Effector memory CD4-positive, alpha-beta T cell (primary cell): ENCODE data around the gene ABR.

Experiments
- DNase-seq, 3 donors: peaks; one replicate each; pipeline ENCODE4 v3.0.0-alpha.2; 2020
- H3K27ac ChIP-seq: 2 replicates; pipeline ENCODE4 v1.7.0; 2013; ENCODE audit warnings: mild to moderate bottlenecking, low read length, moderate library complexity; ENCODE audit not compliant: insufficient read depth, poor library complexity, severe bottlenecking
- H3K27me3 ChIP-seq: replicated peaks from 2 replicates; pipeline ENCODE4 v1.7.0; 2013; ENCODE audit warnings: mild to moderate bottlenecking, low read length; ENCODE audit not compliant: insufficient read depth, control insufficient read depth, poor library complexity, severe bottlenecking
- H3K36me3 ChIP-seq: 2 replicates; pipeline ENCODE4 v1.7.0; 2013; ENCODE audit warnings: mild to moderate bottlenecking, low read length, moderate library complexity; ENCODE audit not compliant: control insufficient read depth, insufficient read depth
- H3K4me1 ChIP-seq: 2 replicates; pipeline ENCODE4 v1.7.0; 2013; ENCODE audit warnings: low read length, mild to moderate bottlenecking; ENCODE audit not compliant: control insufficient read depth, insufficient read depth, poor library complexity, severe bottlenecking
- H3K4me3 ChIP-seq: 2 replicates; pipeline ENCODE4 v1.7.0; 2013; ENCODE audit warnings: low read length, low read depth, mild to moderate bottlenecking; ENCODE audit not compliant: insufficient read depth, poor library complexity, severe bottlenecking
- H3K9me3 ChIP-seq: 2 replicates; pipeline ENCODE4 v1.7.0; 2013; ENCODE audit warnings: mild to moderate bottlenecking, low read length, moderate library complexity; ENCODE audit not compliant: control insufficient read depth

Gene ABR

DNA sequence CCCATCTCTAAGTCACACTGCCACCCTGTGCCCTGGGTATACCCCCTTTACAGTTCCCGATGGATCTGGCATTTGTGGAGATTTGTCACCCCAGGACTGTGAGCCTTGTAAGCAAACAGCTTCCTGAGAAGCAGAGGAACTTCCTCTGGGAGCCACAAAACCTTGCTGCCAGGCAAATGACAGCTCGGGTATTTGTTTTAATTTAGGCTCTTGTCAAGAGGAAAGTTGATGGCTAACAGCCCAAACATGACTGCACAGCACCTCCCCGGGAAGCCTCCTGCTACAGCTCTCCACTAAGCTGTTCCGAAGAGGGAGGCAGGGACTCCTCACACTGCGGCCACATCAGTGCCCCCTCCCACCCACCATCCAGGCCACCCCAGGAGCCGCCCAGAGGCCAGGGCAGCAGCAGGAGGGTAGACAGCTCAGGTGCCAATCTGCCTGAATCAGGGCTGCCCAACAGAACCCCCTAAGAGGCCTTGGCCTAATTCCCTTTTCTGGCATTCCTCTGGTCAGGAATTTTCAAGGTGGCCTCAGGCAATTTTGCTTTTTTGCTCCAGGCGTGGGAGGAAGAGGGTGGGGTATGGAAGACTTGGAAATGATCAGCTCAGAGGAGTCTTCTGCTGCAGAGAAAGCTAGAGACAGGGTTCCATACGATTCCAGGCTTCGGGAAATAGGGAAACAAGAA lies 2.6 kb downstream of the ABR start:
- no peak for DNase-seq
- H3K27me3 ChIP-seq, result no peaks in the 10 kb centered on the region

DNA sequence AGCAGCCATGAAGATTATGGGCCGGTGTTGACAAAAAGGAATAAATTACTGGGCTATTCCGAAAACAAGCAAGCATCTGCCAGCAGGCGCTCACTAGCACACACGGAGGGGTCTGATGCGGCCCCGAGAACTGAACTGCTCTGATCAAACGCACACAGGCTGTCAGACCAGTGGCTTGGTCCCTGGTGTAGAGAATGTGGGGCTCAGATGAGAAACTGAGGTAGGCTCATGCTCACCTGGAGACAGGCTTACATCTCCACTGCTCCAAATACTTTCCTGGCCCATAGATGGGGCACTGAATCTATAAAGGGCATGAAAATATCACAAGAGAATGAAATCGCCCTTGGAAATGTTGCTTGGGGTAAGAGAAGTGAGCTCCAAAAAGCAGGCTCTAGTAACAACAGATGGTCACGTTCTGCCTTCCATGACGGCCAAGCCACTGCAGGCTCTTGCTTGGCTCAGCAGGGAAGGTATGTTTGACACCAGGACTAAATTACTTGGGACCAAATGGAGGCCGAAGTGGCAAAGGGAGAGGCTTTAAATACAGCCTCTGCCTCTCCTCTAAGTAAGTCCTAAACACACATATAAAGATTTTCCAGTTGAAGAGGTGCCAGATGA lies 5.4 kb downstream of the ABR start:
- H3K9me3 ChIP-seq, result no peaks in the 10 kb centered on the region
- peaks cover 6% of the 10 kb centered on the region for H3K4me1 ChIP-seq
- no peak for DNase-seq
- H3K4me3 ChIP-seq, result no peak overlapping the region
- no peak overlapping the region for H3K27ac ChIP-seq
- H3K36me3 ChIP-seq, result no peaks in the 10 kb centered on the region
- no peaks in the 10 kb centered on the region for H3K27me3 ChIP-seq

More for the DNA sequence above, 2.6 kb downstream of the ABR start:
- Histone ChIP-seq H3K27ac (no peak overlapping the region), H3K36me3 (no peaks in the 10 kb centered on the region), H3K4me1 (peaks cover 6% of the 10 kb centered on the region), H3K4me3 (no peak overlapping the region), H3K9me3 (no peaks in the 10 kb centered on the region)

DNA sequence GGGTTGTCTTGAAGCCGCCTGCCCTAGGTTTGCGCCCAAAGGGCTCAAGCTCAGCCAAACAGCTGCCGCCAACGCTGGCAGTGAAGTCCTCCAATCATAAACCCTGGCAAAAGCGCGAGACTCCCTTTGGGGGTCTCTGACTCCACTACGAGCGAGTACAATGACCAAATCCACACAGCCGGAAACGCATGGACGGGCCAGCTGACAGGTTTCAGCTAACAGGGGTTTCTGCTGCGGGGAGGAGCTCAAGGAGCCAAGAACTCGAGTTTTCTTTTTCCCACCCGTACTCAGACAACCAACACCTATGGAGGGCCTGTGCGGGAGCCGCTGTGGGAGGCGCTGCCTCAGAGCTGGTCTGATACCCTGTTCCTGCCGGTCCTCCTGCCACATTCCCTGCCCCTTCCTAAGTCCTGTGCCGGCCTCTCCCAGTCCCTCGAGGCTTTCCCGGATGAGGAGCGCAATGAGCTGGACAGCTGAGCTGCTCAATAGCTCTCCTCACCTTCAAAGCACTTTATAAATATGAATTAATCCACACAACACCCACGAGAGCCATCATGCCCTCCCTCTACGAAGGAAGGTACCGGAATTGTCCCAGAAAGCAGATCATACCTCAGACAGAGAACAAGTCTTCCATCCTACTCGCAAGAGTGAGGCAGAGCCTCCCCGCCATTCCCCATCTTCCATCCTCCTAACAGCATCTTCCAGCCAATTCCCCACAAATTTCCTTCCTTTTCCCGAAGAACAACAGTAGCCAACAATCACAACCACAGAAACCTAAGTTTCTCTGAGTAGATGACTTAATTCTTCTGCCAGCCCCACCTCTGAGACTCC lies 6.1 kb downstream of the ABR start:
- Histone ChIP-seq H3K36me3 (no peaks in the 10 kb centered on the region), H3K27me3 (no peaks in the 10 kb centered on the region), H3K9me3 (no peaks in the 10 kb centered on the region), H3K4me3 (no peak overlapping the region), H3K4me1 (peaks cover 3% of the 10 kb centered on the region), H3K27ac (no peak overlapping the region)
- no peak for DNase-seq

DNA sequence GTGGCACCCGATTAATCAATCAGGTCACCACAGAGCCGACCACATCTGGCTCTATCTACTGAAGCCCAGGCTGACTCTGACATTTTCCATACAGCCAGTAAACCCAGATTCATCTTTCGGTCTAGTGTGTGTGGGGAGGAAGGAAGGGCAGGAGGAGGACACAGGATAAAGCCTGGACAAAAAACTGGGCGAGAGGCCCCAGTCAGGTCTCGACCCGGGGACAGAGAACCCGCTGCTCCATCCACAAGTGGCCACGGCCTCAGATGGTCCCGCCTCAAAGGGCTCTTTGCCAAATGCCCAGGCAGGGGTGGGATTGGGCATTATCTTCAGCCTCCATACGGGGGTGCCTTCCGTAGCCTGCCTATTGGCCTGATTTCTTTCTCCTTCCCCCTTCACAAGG lies 7.8 kb downstream of the ABR start:
- Histone ChIP-seq H3K27ac (no peak overlapping the region), H3K4me3 (no peak overlapping the region), H3K27me3 (no peaks in the 10 kb centered on the region), H3K9me3 (no peaks in the 10 kb centered on the region), H3K36me3 (no peaks in the 10 kb centered on the region), H3K4me1 (no peaks in the 10 kb centered on the region)
- DNase-seq, result no peak

DNA sequence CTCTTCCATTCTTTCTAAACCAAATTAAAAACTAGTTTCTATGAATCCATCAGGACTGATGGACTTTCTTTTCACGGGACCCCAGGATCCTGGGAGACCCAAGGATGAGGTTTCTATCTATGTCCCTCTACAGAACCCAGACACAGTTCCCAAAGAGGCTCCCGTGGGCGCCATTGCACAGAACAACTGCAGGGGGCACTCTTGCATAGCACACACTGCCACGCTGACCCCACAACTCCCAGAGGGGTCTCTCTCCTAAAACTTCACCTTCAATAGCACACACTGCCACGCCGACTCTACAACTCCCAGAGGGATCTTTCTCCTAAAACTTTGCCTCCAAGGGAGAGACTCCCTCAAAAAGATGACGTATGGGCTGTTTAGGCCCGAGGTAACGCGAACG lies 9.0 kb downstream of the ABR start:
- Histone ChIP-seq H3K36me3 (no peaks in the 10 kb centered on the region), H3K4me1 (no peaks in the 10 kb centered on the region), H3K4me3 (no peak overlapping the region), H3K27me3 (no peaks in the 10 kb centered on the region), H3K9me3 (no peaks in the 10 kb centered on the region), H3K27ac (no peak overlapping the region)
- DNase-seq, result no peak

DNA sequence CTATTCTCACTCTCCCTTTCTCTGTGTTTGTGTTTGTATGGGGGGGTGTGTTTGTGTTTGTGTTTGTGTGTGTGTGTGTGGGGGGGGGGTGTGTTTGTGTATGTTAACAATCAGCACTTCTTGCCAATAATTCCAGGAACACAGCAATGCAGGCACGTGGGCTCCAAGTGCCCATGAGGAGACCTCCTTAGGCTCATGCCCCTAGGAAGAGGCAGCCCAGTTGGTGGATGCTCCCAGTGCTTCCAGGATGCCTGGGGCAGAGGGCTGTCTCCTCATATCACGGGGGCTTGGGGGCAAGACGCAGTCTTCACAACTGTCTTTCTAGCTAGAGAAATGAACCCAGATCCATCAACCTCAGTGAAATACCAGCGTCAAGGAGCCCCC lies 9.9 kb downstream of the ABR start:
- no peak overlapping the region for H3K4me3 ChIP-seq
- H3K36me3 ChIP-seq, result no peaks in the 10 kb centered on the region
- H3K27me3 ChIP-seq, result no peaks in the 10 kb centered on the region
- H3K9me3 ChIP-seq, result no peaks in the 10 kb centered on the region
- no peak for DNase-seq
- no peaks in the 10 kb centered on the region for H3K4me1 ChIP-seq
- H3K27ac ChIP-seq, result no peak overlapping the region

DNA sequence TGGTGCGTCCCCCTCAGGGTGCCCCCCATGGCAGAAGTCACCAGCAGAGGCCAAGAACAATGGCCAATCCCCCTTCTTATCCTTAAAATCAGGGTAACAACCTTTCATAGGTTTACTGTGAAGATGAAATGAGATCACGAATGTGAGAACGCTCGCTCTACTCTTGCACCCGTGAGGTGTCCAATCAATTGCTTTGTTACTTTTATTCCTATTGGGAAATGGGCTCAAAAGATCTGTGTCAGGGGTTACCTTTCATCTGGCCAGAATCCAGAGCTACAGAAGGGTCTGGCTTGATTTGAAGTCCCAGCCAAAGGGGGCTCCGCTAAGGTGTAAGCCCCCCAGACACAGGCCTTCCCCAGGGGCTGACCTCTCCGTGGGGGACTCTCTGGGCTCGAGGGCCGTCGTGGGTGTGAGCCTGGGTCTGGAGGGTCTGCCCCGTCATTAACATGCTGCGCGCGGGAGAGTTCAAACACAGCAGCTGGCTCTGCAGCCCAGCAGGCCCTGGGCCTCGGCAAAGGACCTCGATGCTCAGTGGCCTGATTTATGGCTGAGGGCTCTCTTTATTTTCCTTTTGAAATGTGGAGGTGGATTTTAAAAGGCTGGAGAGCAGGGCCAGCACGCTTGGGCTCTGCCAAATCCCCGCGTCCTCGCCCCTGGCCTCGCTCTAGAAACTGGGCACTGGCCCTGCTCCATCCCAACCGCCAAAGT lies 10.4 kb downstream of the ABR start:
- no peak for DNase-seq
- no peaks in the 10 kb centered on the region for H3K36me3 ChIP-seq
- H3K27me3 ChIP-seq, result no peaks in the 10 kb centered on the region
- H3K4me3 ChIP-seq, result no peak overlapping the region
- H3K27ac ChIP-seq, result no peak overlapping the region
- H3K4me1 ChIP-seq, result no peaks in the 10 kb centered on the region
- no peaks in the 10 kb centered on the region for H3K9me3 ChIP-seq

DNA sequence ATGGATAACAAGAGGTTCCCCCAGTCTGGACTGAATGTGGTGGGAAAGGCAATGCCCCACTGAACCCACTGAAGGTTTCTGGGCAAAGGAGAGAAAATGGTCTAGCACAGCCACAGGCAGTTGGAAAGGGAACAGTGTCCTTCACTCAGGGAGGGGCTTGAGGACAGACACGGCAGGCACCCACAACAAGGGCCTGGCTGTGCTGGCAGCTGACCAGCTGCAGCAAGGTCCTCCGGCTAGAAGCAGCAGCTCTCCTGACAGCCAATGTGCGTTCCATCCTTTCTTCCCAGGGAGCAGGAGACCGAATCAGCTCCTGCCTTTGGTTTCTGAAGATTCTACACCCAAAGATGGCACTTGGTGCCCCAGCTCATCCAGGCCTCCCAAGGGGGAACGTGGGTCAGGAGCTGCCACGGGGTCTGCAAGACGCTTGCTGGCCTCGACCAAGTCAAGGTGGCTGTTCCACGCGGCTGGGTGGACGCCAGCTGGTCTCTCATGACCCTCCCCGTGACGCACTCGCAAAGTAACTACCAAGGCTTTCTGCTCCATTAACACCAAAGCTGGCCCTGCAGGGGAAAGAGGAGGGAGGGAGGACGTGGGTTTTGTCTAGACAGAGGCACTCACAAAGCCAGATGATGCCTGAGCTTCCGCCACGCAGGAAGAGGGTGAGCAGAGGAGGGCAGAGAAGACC lies 11.1 kb downstream of the ABR start:
- no peaks in the 10 kb centered on the region for H3K9me3 ChIP-seq
- DNase-seq, result no peak
- no peak overlapping the region for H3K27ac ChIP-seq
- no peak overlapping the region for H3K4me3 ChIP-seq
- no peaks in the 10 kb centered on the region for H3K27me3 ChIP-seq
- no peaks in the 10 kb centered on the region for H3K4me1 ChIP-seq
- H3K36me3 ChIP-seq, result no peaks in the 10 kb centered on the region

DNA sequence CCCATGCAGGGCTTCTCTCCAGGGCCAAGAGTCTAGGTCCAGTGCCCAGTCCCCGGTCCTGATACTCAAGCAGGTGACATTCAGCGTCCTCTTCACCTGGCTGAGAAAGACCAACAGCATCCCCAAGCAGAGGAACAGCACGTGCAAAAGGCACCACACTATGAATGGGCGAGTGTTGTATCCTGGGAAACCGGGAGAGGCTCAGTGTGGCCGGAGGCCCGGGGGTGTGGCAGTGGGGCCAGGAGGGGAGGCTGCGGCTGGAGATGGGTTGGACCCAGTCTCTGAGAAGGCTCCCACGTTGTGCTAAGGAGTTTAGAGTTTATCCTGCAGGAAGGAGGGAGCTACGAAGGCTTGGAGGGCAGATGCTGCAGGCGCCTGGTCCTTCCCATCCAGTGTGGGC lies 13.5 kb downstream of the ABR start:
- DNase-seq, result no peak
- Histone ChIP-seq H3K9me3 (no peaks in the 10 kb centered on the region), H3K36me3 (no peaks in the 10 kb centered on the region), H3K4me3 (no peak overlapping the region), H3K27me3 (no peaks in the 10 kb centered on the region), H3K27ac (no peak overlapping the region), H3K4me1 (no peaks in the 10 kb centered on the region)
